A549 (cell line): ENCODE results near the gene ZDHHC19. TPM values are rescaled to one million over a fixed set of nuclear protein-coding genes. Genes with fewer than 3 reads are reported as not detected.

ENCODE experiments used
- ATAC-seq, 2 experiments: fragments of 200-7000 bp in 1 of 2; fragments of >200 bp in 1 of 2; cut with Nextera tagmentation in 1 of 2; cut with Tn5 transposase in 1 of 2; 3 replicates each; pipeline versions ENCODE4 v1.8.0 to v1.9.1; 2018 to 2020; ENCODE audit warnings: mild to moderate bottlenecking in 1 of 2, moderate library complexity in 1 of 2
- CTCF ChIA-PET: fragments of 300-600 bp; sonication (Branson Sonifier 250); formaldehyde crosslinking; extraction: SDS; loops from one replicate; lab custom pipeline; 2021; ENCODE audit warnings: antibody characterized with exemption, inconsistent platforms; lab: Yijun Ruan, JAX
- POLR2A ChIA-PET: fragments of 350-600 bp; formaldehyde crosslinking; extraction: SDS; loops from one replicate; lab custom pipeline; 2021; ENCODE audit warnings: antibody characterized with exemption, inconsistent platforms; lab: Yijun Ruan, JAX
- DNase-seq, 2 experiments: peaks; one replicate each; pipeline versions ENCODE4 v3.0.0 to v3.0.0-alpha.2; 2011 to 2016; ENCODE audit warnings: low read depth in 1 of 2, low spot score in 1 of 2
- FAIRE-seq: peaks from 2 replicates; lab custom pipeline; 2011; peaks lifted over from hg19 to GRCh38; lab: Jason Lieb, UNC
- H3K27ac ChIP-seq, 2 experiments: fragments of >200 bp; sonication (Bioruptor Twin); formaldehyde crosslinking; 3 replicates each; pipeline ENCODE4 v1.5.1; 2016 to 2017
- H3K4me1 ChIP-seq: fragments of >200 bp; sonication (Bioruptor Twin); formaldehyde crosslinking; 3 replicates; pipeline ENCODE4 v1.6.1; 2016
- H3K4me2 ChIP-seq: fragments of >200 bp; sonication (Bioruptor Twin); formaldehyde crosslinking; 3 replicates; pipeline ENCODE4 v1.6.1; 2016
- H3K4me3 ChIP-seq: fragments of >200 bp; sonication (Bioruptor Twin); formaldehyde crosslinking; 3 replicates; pipeline ENCODE4 v1.5.1; 2016
- H3K9me3 ChIP-seq: fragments of >200 bp; sonication (Bioruptor Twin); formaldehyde crosslinking; 3 replicates; pipeline ENCODE4 v1.6.1; 2016
- BHLHE40 ChIP-seq: IDR thresholded peaks from 2 replicates; pipeline ENCODE4 v1.6.1; 2012; ENCODE audit warnings: low read depth, low read length, inconsistent platforms
- CBX2 ChIP-seq: fragments of 200-600 bp; sonication (generic); IDR thresholded peaks from 2 replicates; pipeline ENCODE4 v1.6.1; 2016; ENCODE audit warnings: low read depth, mild to moderate bottlenecking, borderline replicate concordance
- CHD2 ChIP-seq: fragments of 150-350 bp; IDR thresholded peaks from 2 replicates; pipeline ENCODE4 v1.6.1; 2014; ENCODE audit warnings: low read length; ENCODE audit not compliant: partially characterized antibody
- EHF ChIP-seq: fragments of 250-450 bp; sonication (Bioruptor Pico); IDR thresholded peaks from 2 replicates; pipeline ENCODE4 v1.5.0; 2020; ENCODE audit warnings: mild to moderate bottlenecking
- EHMT2 ChIP-seq: fragments of 200-600 bp; sonication (generic); IDR thresholded peaks from 2 replicates; pipeline ENCODE4 v1.6.1; 2016; ENCODE audit warnings: antibody characterized with exemption, low read depth, mild to moderate bottlenecking, moderate library complexity
- ESRRA ChIP-seq: fragments of 150-350 bp; IDR thresholded peaks from 2 replicates; pipeline ENCODE4 v1.6.1; 2014; ENCODE audit warnings: mild to moderate bottlenecking, low read length, borderline replicate concordance
- FOSL2 ChIP-seq, 2 experiments: fragments of 450-650 bp in 1 of 2; fragments of >200 bp in 1 of 2; sonication (Bioruptor Twin) in 1 of 2; formaldehyde crosslinking; IDR thresholded peaks; 2 replicates each; pipeline versions ENCODE4 v1.5.0 to v1.6.1; 2016 to 2020; ENCODE audit warnings: mild to moderate bottlenecking in 1 of 2, moderate library complexity in 1 of 2
- FOXS1 ChIP-seq: fragments of 250-450 bp; sonication (Bioruptor Pico); IDR thresholded peaks from 2 replicates; pipeline ENCODE4 v1.5.0; 2020; ENCODE audit warnings: mild to moderate bottlenecking, moderate library complexity
- HEYL ChIP-seq: fragments of 250-450 bp; sonication (Bioruptor Pico); IDR thresholded peaks from 2 replicates; pipeline ENCODE4 v1.8.0; 2021; ENCODE audit warnings: mild to moderate bottlenecking, moderate library complexity
- HOXA7 ChIP-seq: fragments of 250-450 bp; sonication (Bioruptor Pico); IDR thresholded peaks from 2 replicates; pipeline ENCODE4 v1.5.0; 2020; ENCODE audit warnings: mild to moderate bottlenecking, moderate library complexity
- HOXB13 ChIP-seq: fragments of 250-450 bp; sonication (Bioruptor Pico); IDR thresholded peaks from 2 replicates; pipeline ENCODE4 v1.5.0; 2020; ENCODE audit warnings: low read depth, mild to moderate bottlenecking, moderate library complexity
- HOXB5 ChIP-seq: fragments of 250-450 bp; sonication (Bioruptor Pico); IDR thresholded peaks from 2 replicates; pipeline ENCODE4 v1.5.0; 2020; ENCODE audit warnings: mild to moderate bottlenecking, moderate library complexity
- JUN ChIP-seq, 2 experiments: fragments of >200 bp; sonication (Bioruptor Twin); formaldehyde crosslinking; IDR thresholded peaks; 2 replicates in 1 of 2; 3 replicates in 1 of 2; pipeline ENCODE4 v1.6.1; 2016 to 2017
- MAZ ChIP-seq: fragments of 150-350 bp; IDR thresholded peaks from 2 replicates; pipeline ENCODE4 v1.6.1; 2014; ENCODE audit warnings: antibody characterized with exemption, low read depth, low read length, borderline replicate concordance
- NR3C1 ChIP-seq: fragments of >200 bp; sonication (Bioruptor Twin); formaldehyde crosslinking; IDR thresholded peaks from 3 replicates; pipeline ENCODE4 v1.6.1; 2017
- POLR2A ChIP-seq: IDR thresholded peaks from 2 replicates; pipeline ENCODE4 v1.6.1; 2012; ENCODE audit warnings: mild to moderate bottlenecking, low read length
- POLR2AphosphoS2 ChIP-seq: conservative IDR thresholded peaks from 2 replicates; pipeline ENCODE4 v1.6.1; 2012; ENCODE audit warnings: low read length, improper control_type of control experiment, inconsistent platforms
- RAD21 ChIP-seq, 2 experiments: fragments of >200 bp in 1 of 2; sonication (Bioruptor Twin) in 1 of 2; formaldehyde crosslinking in 1 of 2; IDR thresholded peaks in 1 of 2; conservative IDR thresholded peaks in 1 of 2; 2 replicates in 1 of 2; 3 replicates in 1 of 2; pipeline ENCODE4 v1.6.1; 2012 to 2018; ENCODE audit warnings: inconsistent platforms in 1 of 2
- RARB ChIP-seq: fragments of 250-450 bp; sonication (Bioruptor Pico); IDR thresholded peaks from 2 replicates; pipeline ENCODE4 v1.8.0; 2021; ENCODE audit warnings: mild to moderate bottlenecking, moderate library complexity
- RFX5 ChIP-seq: fragments of 450-650 bp; IDR thresholded peaks from 2 replicates; pipeline ENCODE4 v1.7.1; 2014; ENCODE audit warnings: antibody characterized with exemption, mild to moderate bottlenecking, moderate library complexity
- RNF2 ChIP-seq: fragments of 200-600 bp; sonication (generic); IDR thresholded peaks from 2 replicates; pipeline ENCODE4 v1.6.1; 2016; ENCODE audit warnings: low read depth, mild to moderate bottlenecking, antibody characterized with exemption, moderate library complexity, borderline replicate concordance
- TP53 ChIP-seq: fragments of 250-450 bp; sonication (Bioruptor Pico); IDR thresholded peaks from 2 replicates; pipeline ENCODE4 v1.5.0; 2021; ENCODE audit warnings: mild to moderate bottlenecking, moderate library complexity
- ZC3H11A ChIP-seq: fragments of 450-650 bp; IDR thresholded peaks from 2 replicates; pipeline ENCODE4 v1.6.1; 2014; ENCODE audit warnings: antibody characterized with exemption, mild to moderate bottlenecking
- ZFP36 ChIP-seq: fragments of 450-650 bp; IDR thresholded peaks from 2 replicates; pipeline ENCODE4 v1.6.1; 2014; ENCODE audit warnings: borderline replicate concordance; ENCODE audit not compliant: partially characterized antibody
- ZSCAN20 ChIP-seq: fragments of 250-450 bp; sonication (Bioruptor Pico); IDR thresholded peaks from 2 replicates; pipeline ENCODE4 v1.8.0; 2022; ENCODE audit warnings: mild to moderate bottlenecking, moderate library complexity
- WGBS: methylation state at CpG from one replicate; pipeline ENCODE4 v1.1.6; 2017; ENCODE audit errors: missing lambda C conversion rate; 5-methylcytosine and 5-hydroxymethylcytosine counted together
- polyA plus RNA-seq, 4 experiments: library from polyadenylated mRNA; depleted of rRNA in 3 of 4; stranded (reverse); fragments of >200 nt; fragmentation: RNase III in 1 of 4; extraction: RNeasy Plus Mini Kit Qiagen cat#74134 plus additional on column Dnase treatment in 1 of 4; gene quantifications; 2 replicates in 3 of 4; 3 replicates in 1 of 4; pipeline ENCODE4 v1.2.3, GENCODE V29; 2011 to 2017
- TF ChIP-seq, protein P1 (sequence below): IDR thresholded peaks from 2 replicates; pipeline ENCODE4 v1.6.1; 2012
- TF ChIP-seq, protein P2 (sequence below): fragments of >200 bp; sonication (Bioruptor Twin); formaldehyde crosslinking; IDR thresholded peaks from 2 replicates; pipeline ENCODE4 v1.6.1; 2016
- TF ChIP-seq, protein P3 (sequence below): fragments of 250-450 bp; sonication (Bioruptor Pico); IDR thresholded peaks from 2 replicates; pipeline ENCODE4 v1.5.0; 2020; ENCODE audit warnings: low read depth, mild to moderate bottlenecking, moderate library complexity
- TF ChIP-seq, protein P4 (sequence below): IDR thresholded peaks from 2 replicates; pipeline ENCODE4 v1.6.1; 2012; ENCODE audit warnings: low read depth, borderline replicate concordance
- TF ChIP-seq, protein P5 (sequence below): fragments of 250-450 bp; sonication (Bioruptor Pico); IDR thresholded peaks from 2 replicates; pipeline ENCODE4 v1.5.0; 2021; ENCODE audit warnings: mild to moderate bottlenecking, moderate library complexity, borderline replicate concordance

The ZDHHC19 gene
- polyA plus RNA-seq, 2 of the 4 experiments (the other 2 are of a cell fraction) = 0.15 TPM; not detected in 1

DNA sequence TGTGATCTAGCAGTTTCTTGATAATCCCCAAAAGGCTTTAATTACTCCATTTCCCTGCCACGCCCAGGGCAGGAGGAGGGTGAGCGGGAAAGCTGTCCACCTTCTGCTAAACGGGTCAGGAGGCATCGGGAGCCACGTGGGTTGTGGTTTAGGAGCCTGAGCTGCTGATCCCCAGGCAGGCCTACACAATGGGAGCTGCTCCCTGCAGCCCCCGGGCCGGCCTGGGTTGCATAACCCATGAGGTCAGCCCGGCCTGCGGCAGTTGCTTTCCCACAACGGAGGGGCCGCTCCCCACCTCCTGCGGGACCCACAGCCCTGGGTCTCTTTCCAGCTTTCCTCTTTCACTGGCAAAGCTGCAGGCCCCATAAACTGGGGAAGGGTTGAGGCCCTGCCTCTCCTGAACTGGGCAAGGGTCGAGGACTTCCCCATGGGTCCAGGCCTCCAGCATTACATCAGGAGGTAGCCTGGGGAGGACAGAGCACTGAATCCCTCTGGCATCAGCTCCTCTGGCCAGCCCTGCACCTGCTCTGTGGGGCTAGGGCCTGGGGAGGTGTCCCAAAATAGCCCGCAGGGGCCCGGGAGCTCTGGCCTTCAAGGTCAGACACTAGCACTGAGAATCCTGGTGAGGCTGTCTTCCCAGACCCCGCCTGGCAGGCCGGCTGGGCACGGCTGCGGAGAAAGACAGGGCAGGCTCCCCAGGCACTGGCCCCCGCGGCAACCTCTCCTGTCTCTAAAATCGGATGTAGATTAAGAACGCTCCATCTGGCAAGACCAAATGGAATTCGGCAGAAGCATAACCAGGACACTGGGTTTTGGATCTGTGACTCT lies 47.3 kb downstream of the ZDHHC19 start:
- FAIRE-seq (no peak), DNase-seq (no peak), ATAC-seq (no peak; a peak in 1 of 6 replicates)
- ChIA-PET POLR2A (no interaction called here), CTCF (no interaction called here)
- Histone ChIP-seq H3K4me2 (no peak overlapping the region), H3K27ac (no peak overlapping the region), H3K4me3 (no peak overlapping the region), H3K9me3 (no peaks in the 10 kb centered on the region), H3K4me1 (no peaks in the 10 kb centered on the region)
- TF ChIP-seq ZC3H11A (no peak), CBX2 (no peak), JUN (IDR thresholded peaks at IDR 0.05) (no peak), HOXB5 (no peak), TP53 (no peak), RFX5 (no peak), HOXA7 (CRISPR knock-in tag) (no peak), ZFP36 (no peak), MAZ (no peak), CHD2 (no peak), EHF (no peak), POLR2AphosphoS2 (no peak)
- TF ChIP-seq, protein P1, sequence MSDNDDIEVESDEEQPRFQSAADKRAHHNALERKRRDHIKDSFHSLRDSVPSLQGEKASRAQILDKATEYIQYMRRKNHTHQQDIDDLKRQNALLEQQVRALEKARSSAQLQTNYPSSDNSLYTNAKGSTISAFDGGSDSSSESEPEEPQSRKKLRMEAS = no peak
- TF ChIP-seq, protein P2, sequence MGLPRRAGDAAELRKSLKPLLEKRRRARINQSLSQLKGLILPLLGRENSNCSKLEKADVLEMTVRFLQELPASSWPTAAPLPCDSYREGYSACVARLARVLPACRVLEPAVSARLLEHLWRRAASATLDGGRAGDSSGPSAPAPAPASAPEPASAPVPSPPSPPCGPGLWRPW = no peak
- TF ChIP-seq, protein P3, sequence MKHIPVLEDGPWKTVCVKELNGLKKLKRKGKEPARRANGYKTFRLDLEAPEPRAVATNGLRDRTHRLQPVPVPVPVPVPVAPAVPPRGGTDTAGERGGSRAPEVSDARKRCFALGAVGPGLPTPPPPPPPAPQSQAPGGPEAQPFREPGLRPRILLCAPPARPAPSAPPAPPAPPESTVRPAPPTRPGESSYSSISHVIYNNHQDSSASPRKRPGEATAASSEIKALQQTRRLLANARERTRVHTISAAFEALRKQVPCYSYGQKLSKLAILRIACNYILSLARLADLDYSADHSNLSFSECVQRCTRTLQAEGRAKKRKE = no peak
- TF ChIP-seq, protein P4, sequence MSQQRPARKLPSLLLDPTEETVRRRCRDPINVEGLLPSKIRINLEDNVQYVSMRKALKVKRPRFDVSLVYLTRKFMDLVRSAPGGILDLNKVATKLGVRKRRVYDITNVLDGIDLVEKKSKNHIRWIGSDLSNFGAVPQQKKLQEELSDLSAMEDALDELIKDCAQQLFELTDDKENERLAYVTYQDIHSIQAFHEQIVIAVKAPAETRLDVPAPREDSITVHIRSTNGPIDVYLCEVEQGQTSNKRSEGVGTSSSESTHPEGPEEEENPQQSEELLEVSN = no peak
- 81% methylated on average over 10 of the region's 24 CpGs for WGBS

DNA sequence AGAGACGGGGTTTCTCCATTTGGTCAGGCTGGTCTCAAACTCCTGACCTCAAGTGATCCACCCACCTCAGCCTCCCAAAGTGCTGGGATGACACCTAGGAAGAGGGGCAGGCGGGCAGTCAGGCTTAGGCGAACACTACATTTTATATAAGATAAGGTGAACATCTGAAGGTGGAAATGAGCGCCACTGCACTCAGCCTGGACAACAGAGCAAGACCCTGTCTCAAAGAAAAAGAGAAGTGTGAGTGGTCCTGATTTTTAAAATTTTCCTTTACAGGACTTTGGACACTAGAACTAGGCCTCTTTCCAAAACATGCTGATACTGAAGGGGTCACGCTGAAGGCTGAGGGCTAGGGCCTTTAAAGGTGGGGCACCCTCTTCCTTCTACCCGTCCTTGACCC lies 48.0 kb downstream of the ZDHHC19 start:
- DNase-seq (no peak), FAIRE-seq (no peak), ATAC-seq (no peak)
- no peak overlapping the region for H3K27ac ChIP-seq
- TF ChIP-seq, protein P5, sequence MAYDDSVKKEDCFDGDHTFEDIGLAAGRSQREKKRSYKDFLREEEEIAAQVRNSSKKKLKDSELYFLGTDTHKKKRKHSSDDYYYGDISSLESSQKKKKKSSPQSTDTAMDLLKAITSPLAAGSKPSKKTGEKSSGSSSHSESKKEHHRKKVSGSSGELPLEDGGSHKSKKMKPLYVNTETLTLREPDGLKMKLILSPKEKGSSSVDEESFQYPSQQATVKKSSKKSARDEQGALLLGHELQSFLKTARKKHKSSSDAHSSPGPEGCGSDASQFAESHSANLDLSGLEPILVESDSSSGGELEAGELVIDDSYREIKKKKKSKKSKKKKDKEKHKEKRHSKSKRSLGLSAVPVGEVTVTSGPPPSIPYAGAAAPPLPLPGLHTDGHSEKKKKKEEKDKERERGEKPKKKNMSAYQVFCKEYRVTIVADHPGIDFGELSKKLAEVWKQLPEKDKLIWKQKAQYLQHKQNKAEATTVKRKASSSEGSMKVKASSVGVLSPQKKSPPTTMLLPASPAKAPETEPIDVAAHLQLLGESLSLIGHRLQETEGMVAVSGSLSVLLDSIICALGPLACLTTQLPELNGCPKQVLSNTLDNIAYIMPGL (CRISPR knock-in tag) = no peak
- no peak for TF ChIP-seq HOXB13
- no peak for TF ChIP-seq POLR2A
- TF ChIP-seq ESRRA = no peak
- no peak for TF ChIP-seq FOSL2 (IDR thresholded peaks at IDR 0.05)
- no peak for TF ChIP-seq FOSL2 (CRISPR knock-in tag; IDR thresholded peaks at IDR 0.05)
- no peak for TF ChIP-seq RAD21 (conservative IDR thresholded peaks at IDR 0.05 in 1 of 2, IDR thresholded peaks at IDR 0.05 in 1 of 2)
- TF ChIP-seq FOXS1 (CRISPR knock-in tag) = no peak
- TF ChIP-seq RARB (CRISPR knock-in tag) = no peak
- no peak for TF ChIP-seq ZFP36
- TF ChIP-seq BHLHE40 = no peak
- no peak for TF ChIP-seq HEYL (CRISPR knock-in tag)
- no peak for TF ChIP-seq NR3C1
- no peak for TF ChIP-seq MAZ
- no peak for TF ChIP-seq ZSCAN20 (CRISPR knock-in tag)
- TF ChIP-seq JUN (IDR thresholded peaks at IDR 0.05) = no peak
- no peak for TF ChIP-seq EHMT2
- TF ChIP-seq RNF2 = no peak
- no peaks in the 10 kb centered on the region for H3K9me3 ChIP-seq
- H3K4me1 ChIP-seq = no peaks in the 10 kb centered on the region
- H3K4me2 ChIP-seq = no peak overlapping the region
- ChIA-PET POLR2A (no interaction called here), CTCF (no interaction called here)
- no peak overlapping the region for H3K4me3 ChIP-seq
- 85% methylated on average over 5 of the region's 6 CpGs for WGBS
